GM18858 (cell line): ENCODE results near the gene CNOT10.
"Not testable (repeated sequence)": the region's sequence is repeated elsewhere in the genome, so short reads cannot be mapped to it uniquely, and the experiment has no call there.

ENCODE experiments used
- ATAC-seq: cut with Tn5 transposase; IDR thresholded peaks from one replicate; pipeline ENCODE4 v1.9.1; 2021; ENCODE audit not compliant: unreplicated experiment

The CNOT10 gene

GRCh38 chr3:32757618-32758374 lies 72.8 kb downstream of the CNOT10 start:
- ATAC-seq = no peak

- ATAC-seq = no peak
These were observed 73.4 kb downstream of the CNOT10 start for GRCh38 chr3:32758375-32758753.

- no peak for ATAC-seq
These were observed 74.4 kb downstream of the CNOT10 start for GRCh38 chr3:32759342-32759741.

GRCh38 chr3:32764481-32764880 lies 79.5 kb downstream of the CNOT10 start:
- no peak for ATAC-seq

GRCh38 chr3:32778389-32778788 lies 93.4 kb downstream of the CNOT10 start:
- ATAC-seq = no peak

GRCh38 chr3:32780071-32780734 lies 95.2 kb downstream of the CNOT10 start:
- no peak for ATAC-seq

- ATAC-seq = no peak
These were observed 95.8 kb downstream of the CNOT10 start for GRCh38 chr3:32780735-32781210.

- peak; percentile 91 for ATAC-seq
These were observed 96.4 kb downstream of the CNOT10 start for GRCh38 chr3:32781211-32781968.

- ATAC-seq = not testable (repeated sequence)
These were observed 96.9 kb downstream of the CNOT10 start for GRCh38 chr3:32781969-32782270.

GRCh38 chr3:32782407-32782806 lies 97.4 kb downstream of the CNOT10 start:
- ATAC-seq = no peak

- no peak for ATAC-seq
These were observed 106.8 kb downstream of the CNOT10 start for GRCh38 chr3:32791833-32792232.

- no peak for ATAC-seq
These were observed 109.7 kb downstream of the CNOT10 start for GRCh38 chr3:32794487-32795308.

GRCh38 chr3:32796384-32796950 lies 111.5 kb downstream of the CNOT10 start:
- not testable (repeated sequence) for ATAC-seq

GRCh38 chr3:32797776-32798175 lies 112.8 kb downstream of the CNOT10 start:
- ATAC-seq = no peak

GRCh38 chr3:32801440-32801839 lies 116.5 kb downstream of the CNOT10 start:
- not testable (repeated sequence) for ATAC-seq

- ATAC-seq = no peak
These were observed 128.2 kb downstream of the CNOT10 start for GRCh38 chr3:32813180-32813579.

- no peak for ATAC-seq
These were observed 129.4 kb downstream of the CNOT10 start for GRCh38 chr3:32814361-32814760.

GRCh38 chr3:32815841-32816438 lies 131.0 kb downstream of the CNOT10 start:
- ATAC-seq = no peak

- ATAC-seq = no peak
These were observed 131.7 kb downstream of the CNOT10 start for GRCh38 chr3:32816439-32817256.

GRCh38 chr3:32817257-32817557 lies 132.2 kb downstream of the CNOT10 start:
- ATAC-seq = no peak
